ENCODE results near the gene GALM.
"Not testable (repeated sequence)": the region's sequence is repeated elsewhere in the genome, so short reads cannot be mapped to it uniquely, and the experiment has no call there.

GALM gene

DNA sequence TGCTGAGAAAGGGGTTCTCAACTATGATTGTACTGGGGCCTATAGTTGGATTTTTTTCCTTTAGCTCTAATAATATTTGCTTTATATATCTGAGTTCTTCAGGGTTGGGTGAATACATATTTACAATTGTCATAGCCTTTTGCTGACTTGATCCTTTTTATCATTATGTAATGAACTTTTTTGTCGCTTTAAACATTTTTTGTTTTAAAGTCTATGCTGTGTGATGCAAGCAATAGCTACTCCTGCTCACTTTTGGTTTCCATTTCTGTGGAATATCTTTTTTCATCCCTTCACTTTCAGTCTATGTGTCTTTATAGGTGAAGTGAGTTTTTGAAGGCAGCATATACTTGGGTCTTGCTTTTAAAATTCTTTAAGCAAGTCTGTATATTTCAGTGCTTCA, 49.0 kb downstream of the GALM start:
- not testable (repeated sequence) for DNase-seq

DNA sequence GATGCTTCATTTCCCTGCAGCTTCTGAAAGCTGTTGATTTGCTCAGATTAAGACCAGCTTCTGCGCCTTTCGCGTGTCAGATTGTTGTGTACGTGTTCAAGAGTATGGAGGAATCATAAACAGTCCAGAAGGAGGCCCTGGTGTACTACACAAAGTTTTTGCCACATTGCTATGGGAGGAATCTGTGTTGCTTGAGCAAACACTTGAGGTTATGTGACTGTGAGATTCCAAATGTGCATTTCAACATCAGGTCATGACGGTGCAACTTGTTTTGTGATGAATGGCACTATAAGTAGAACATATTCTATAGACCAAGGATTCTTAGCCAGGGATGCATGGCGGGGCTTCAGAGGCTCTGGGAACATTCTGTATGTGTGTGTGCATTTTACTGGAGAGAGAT, 50.3 kb downstream of the GALM start:
- DNase-seq, result no peak

GRCh38 chr2:38718601-38719000, 52.7 kb downstream of the GALM start:
- no peak for DNase-seq

DNA sequence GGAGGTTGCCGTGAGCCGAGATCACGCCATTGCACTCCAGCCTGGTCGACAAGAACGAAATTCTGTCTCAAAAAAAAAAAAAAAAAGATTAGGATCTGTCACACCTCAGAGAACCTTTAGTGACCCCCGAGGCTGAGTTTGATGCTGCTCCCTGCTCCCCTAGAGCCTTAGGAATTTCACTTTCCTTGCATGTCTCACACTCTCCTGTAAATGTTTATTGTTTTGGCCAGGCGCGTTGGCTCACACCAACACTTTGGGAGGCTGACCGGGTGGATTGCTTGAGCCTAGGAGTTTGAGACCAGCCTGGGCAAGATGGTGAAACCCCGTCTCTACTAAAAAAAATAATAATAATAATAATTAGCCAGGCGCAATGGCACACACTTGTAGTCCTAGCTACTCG, 53.8 kb downstream of the GALM start:
- DNase-seq, result no peak

GRCh38 chr2:38720613-38721241, 54.8 kb downstream of the GALM start:
- DNase-seq, result no peak

DNA sequence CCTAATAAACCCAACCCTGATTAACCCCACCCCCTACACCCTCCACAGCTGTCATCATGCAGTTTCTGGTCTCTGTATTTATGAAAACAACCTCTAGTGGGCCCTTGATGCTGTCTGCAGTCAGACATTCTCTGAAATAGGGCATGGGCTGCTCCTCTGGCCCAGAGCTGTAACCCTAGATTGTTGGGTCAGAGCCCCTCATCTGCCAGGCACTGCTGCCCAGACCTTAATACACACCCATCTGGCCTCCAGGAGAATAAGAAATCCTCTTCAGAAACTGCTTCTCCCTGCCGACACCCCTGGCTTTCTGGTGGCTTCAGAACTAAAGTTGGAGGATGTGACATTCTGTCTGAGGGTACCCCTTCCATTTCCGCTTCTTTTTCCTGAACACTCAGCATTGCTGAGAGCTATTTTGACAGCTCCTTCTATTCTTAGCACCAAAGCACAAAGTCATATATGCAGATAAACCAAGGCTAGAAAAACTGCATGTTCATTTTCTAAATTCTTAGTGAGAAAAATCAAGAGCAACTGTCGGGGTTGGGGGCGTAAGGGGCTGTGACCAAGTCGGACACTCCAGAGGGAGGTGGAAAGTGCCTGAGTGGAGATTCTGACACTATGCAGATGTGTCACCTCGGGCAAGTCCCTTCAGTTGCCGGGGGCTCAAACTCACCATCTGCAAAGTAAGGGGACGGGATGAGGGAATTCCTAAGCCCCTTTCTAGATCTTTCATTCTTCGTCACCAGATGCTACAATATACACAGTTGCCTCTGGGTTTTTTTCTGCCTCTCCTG, 56.6 kb downstream of the GALM start:
- DNase-seq, result no peak

- no peak for DNase-seq
Observed at GRCh38 chr2:38723173-38723572, 57.3 kb downstream of the GALM start.

GRCh38 chr2:38727661-38728060, 61.7 kb downstream of the GALM start:
- DNase-seq, result no peak

- DNase-seq, result no peak
Observed at GRCh38 chr2:38728694-38729093, 62.8 kb downstream of the GALM start.

GRCh38 chr2:38731090-38731489, 65.2 kb downstream of the GALM start:
- DNase-seq, result no peak

DNA sequence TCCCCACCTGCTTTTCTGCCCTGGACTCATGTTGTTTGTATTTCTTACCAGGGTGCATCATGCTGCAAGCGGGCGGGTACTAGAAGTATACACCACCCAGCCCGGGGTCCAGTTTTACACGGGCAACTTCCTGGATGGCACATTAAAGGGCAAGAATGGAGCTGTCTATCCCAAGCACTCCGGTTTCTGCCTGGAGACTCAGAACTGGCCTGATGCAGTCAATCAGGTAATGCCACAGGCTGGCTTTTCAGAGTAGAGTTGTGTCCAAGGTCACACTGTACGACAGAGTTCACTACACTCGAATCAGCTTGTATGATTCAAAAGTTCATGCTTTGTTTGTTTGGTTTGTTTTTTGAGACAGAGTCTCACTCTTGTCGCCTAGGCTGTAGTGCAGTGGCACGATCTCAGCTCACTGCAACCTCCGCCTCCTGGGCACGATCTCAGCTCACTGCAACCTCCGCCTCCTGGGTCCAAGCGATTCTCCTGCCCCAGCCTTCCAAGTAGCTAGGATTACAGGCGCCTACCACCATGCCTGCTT, 65.8 kb downstream of the GALM start:
- no peak for DNase-seq

- DNase-seq, result no peak
Observed at GRCh38 chr2:38733300-38733971, 67.5 kb downstream of the GALM start.

DNA sequence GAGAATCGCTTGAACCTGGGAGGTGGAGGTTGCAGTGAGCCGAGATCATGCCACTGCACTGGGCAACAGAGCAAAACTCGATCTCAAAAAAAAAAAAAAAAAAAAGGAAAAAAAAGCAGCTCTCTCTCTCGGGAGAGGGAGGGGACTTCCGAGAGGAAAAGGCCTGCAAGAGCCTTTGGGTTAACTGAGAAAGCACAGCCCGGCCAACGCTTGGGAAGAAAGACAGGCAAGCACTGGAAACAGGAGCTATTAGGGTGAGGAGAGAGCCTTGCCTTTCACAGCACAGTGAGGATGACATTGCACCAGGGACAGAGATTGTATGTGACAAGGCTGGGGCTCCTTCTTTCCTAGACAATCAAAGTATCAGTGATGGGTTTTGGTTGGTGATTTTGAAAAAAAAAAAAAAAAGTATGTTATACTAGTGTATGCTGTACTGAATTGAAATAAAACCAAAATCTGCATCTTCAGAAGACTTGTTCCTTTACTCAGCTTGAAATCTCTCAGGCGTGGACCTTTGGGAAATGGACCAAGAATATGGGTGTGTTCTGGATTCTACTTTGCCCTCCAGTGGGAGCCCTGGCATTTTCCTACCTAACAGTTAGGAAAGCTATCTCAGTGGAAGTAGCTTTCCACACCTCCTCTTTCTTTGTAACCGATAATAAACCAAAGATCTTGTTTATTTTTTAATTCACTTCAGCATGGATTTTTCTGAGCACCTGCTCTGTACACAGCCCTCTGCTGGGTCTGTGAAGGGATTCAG, 68.6 kb downstream of the GALM start:
- DNase-seq, result no peak

GRCh38 chr2:38735999-38736320, 70.0 kb downstream of the GALM start:
- DNase-seq, result no peak

- not testable (repeated sequence) for DNase-seq
Observed at GRCh38 chr2:38737000-38737698, 71.2 kb downstream of the GALM start.

GRCh38 chr2:38737925-38738324, 72.0 kb downstream of the GALM start:
- no peak for DNase-seq

DNA sequence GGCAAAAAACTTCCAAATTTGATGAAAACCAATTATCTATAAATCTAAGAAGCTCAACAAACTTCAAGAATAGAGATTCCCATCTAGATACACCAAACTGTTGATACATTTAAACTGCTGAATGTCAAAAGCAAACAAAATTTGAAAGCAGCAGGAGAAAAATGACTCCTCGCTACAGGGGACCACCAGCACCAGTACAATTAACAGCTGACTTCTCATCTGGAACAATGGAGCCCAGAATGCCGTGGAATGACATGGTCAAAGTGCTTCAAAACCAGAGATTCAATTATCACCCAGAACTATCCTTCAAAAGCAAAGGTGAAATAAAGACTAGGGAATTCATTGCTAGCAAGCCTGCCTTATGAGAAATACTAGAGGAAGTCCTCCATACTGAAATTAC, 73.6 kb downstream of the GALM start:
- DNase-seq, result no peak

DNA sequence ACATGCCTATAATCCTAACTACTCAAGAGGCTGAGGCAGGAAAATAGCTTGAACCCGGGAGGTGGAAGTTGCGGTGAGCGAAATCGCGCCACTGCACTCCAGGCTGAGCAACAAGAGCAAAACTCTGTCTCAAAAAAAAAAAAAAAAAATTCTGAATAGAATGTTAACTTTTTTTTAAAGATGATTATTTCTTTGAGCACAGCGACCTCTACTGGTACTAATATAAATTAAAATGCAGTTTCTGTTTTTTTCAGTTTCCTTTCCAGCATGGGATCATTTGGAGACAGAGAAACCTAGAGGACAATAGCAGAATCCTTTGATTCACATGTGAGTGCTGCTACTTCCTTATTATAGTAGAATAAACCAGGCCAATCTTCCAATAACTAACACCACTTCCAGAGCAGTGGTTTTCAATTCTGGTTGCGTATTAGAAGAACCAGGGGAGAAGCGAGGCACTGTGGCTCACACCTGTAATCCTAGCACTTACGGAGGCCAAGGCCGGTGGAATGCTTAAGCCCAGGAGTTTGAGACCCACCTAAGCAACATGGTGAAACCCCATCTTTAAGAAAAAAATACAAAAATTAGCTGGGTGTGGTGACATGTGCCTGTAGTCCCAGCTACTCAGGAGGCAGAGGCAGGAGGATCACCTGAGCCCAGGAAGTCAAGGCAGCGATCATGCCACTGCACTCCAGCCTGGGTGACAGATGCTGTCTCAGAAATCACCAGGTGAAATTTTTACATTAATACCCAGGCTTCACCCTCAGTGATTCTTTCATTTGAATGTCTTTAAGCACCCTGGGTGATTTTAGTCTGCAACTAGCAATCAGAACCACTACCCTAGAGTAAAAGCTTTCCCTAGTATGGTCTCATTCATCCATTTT, 75.2 kb downstream of the GALM start:
- DNase-seq, result no peak

- DNase-seq, result no peak
Observed at GRCh38 chr2:38742797-38743559, 77.1 kb downstream of the GALM start.

DNA sequence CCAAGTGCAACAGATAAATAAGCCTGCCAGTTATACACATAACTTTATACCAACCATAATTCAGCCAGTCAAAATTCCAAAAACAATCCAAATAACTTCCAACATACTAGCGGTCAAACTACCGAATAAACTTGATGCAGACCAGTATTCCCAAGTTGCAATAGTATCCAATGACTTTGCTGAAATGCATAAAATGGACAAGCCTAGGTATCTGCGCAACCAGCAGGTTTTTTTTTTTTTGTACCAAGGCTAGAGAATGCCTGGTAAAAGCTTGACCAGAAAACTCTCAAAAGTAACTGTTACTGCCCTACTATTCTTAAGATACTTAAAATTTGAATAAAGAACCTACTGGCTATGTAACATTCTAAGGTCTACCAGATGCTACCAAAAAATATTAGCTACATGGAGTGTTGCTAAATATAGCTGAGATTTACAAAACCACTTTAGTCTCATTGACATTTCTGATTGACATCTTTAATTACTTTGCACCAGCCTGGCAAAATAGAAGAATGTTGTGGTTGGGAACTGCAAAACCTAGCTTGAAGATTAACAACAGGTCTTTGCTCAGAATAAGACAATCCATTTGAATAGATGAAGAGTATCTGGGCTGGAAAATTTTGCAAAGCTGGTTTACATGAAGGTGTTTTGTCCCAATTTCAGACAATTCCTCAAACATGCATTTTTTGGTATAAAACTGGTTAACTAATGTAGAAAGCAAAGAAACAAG, 77.9 kb downstream of the GALM start:
- no peak for DNase-seq

All from DMS153 (cell line).